HCEC 1CT (cell line): ENCODE data around the gene HRH2.
"Not testable (repeated sequence)": the region's sequence is repeated elsewhere in the genome, so short reads cannot be mapped to it uniquely, and the experiment has no call there.

Experiments
- DNase-seq: peaks from one replicate; pipeline ENCODE4 v3.0.0-alpha.2; 2017

HRH2 gene, protein sequence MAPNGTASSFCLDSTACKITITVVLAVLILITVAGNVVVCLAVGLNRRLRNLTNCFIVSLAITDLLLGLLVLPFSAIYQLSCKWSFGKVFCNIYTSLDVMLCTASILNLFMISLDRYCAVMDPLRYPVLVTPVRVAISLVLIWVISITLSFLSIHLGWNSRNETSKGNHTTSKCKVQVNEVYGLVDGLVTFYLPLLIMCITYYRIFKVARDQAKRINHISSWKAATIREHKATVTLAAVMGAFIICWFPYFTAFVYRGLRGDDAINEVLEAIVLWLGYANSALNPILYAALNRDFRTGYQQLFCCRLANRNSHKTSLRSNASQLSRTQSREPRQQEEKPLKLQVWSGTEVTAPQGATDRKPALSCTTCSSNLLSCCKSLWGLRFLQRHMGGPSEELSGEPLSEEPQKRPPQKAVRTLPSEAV

DNA sequence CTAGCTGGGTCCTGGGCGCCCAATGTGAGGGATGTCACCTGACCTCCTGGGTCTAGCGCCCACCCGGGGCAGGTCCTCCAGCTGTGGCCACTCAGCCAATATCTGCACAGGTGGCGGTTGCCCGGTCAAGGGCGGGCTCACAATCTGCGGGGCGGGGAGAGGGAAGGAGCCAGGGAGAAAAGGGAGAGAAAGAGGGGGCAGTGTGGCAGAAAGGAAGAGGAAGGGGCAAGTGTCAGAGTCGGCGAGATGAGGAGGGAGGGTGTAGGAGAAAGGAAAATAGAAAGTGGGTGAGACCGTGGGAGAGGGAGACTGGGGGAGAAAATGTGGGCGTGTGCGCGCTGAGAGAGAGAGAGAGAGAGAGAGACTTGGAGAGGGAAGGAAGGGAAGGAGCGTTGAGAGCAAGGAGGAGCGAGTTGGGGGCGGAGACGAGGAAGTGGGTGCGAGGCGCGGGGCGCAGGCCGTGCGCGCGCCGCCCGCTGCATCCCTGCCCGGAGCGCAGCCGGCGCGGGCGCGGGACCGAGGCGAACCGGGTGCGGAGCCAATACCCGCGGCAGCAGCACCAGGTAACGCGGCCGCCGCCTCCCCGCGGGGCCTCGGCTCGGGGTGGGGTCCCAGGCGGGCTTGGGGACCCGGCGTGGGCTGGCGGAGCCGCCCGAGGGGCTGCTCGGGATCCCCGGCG is at the start of gene HRH2:
TSS of gene HRH2 (plus strand) at position 479 of the 679 bp plus-strand sequence. CDS start 25,163 bp downstream, outside the sequence.
- no peak for DNase-seq

DNA sequence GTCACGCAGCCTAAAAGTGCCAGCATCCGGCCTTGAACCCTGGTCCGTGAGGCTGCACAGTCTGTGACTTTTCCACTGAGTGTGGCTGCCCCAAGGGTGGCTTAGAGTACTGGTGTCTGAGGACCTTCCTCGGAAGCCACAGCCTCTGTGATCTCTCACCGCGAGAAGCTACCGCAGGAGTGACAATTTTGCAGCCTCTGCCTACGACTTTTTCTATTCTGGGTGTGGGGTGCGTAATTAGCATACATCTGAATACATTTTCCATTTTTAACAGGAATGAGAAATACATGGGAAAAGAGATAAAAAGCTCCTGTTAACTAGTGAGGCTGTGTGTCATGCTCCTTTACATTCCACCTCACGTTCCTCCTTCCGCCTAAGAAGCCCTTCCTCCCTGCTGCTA is 48.3 kb upstream of the HRH2 start:
- DNase-seq: no peak

DNA sequence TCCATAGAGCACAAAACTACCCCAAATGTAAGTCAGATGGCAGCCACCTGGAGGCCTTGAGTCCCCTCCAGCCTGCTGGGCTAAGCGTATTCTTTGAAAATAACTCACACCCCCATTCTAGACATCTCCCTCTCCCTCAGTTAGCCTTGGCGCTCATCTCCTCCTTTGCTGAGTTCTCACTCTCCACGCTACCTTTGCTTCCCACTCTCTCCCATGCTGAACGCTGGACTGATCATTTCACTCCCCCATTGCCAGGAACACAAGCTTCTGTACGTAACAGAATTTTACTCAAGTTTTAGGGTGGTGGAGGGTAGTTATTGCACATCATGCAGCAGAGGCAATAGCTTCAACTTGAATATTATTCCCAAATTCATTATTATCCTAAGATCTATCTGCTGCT is 47.5 kb upstream of the HRH2 start:
- DNase-seq: no peak

DNA sequence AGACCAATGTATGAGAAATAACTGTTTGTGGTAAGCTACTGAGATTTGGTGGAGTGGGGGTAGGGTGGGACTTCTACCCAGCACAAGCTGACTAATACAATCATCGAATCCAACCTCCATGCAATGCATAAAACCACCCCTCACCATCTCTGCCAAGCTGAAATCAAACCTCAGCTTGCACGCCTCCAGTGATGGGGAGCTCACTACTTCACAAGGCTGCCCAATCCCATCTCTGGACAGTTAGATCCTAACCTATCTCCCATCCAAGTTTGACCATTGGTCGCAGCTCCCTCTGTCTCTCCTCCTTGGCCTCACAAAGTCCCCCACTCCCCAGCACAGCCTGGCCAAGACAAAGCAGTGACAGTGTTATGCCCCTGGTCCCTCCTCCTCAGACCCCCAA is 47.0 kb upstream of the HRH2 start:
- DNase-seq: no peak

DNA sequence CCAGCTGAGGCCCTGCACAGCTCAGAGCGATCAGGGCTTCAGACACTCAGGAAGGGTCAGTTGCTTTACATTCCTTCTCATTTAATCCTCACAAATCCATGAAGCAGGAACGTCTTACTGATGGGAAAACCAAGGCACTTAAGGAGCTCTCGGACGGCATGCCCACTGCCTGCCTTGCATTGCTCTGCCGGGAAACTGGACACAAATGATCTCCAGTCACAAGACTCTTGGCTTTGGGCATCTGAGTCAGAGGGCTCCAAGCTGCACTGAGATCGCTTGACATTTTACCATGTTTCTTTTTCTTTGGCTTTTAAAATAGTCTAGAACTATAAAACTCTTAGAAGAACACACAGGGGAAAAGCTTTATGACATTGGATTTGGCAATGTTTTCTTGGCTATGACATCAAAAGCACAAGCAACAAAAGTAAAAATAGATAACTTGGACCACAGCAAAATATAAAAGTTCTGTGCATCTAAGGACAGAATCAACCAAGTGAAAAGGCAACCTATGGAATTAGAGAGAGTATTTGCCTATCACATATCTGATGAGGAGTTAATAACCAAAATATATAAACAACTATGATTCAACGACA is 43.6 kb upstream of the HRH2 start:
- no peak for DNase-seq

DNA sequence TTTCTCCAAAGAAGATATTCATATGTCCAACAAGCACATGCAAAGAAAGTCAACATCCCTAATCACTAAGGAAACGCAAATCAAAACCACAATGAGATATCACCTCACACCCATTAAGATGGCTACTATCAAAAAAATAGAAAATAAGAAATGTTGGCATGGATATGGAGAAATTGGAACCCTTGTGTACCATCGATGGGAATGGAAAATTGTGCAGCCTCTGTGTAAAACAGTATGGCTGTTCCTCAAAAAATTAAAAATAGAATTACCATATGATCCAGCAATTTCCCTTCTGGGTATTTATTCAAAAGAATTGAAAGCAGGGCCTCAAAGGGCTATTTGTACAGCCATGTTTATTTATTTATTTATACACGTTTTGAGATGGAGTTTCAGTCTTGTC is 43.0 kb upstream of the HRH2 start:
- DNase-seq: no peak

DNA sequence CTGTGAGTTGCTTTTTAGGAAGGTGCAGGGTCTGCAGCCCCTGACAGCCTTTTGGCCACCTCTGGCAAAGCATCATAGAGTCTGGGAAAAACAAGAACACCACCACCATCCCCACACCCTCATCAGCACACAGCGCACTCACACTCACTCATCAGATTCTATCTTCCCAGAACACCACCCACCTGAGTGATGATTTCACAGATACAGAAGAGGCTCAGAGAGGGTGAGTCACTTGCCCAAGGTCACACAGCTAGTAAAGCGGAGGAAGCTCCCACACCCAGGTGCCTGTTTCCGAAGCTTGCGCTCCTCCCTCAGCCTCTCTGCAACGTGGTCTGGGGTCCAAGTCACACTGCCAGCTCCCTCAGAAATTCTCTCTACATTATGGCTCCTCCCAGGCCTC is 41.8 kb upstream of the HRH2 start:
- DNase-seq: no peak

DNA sequence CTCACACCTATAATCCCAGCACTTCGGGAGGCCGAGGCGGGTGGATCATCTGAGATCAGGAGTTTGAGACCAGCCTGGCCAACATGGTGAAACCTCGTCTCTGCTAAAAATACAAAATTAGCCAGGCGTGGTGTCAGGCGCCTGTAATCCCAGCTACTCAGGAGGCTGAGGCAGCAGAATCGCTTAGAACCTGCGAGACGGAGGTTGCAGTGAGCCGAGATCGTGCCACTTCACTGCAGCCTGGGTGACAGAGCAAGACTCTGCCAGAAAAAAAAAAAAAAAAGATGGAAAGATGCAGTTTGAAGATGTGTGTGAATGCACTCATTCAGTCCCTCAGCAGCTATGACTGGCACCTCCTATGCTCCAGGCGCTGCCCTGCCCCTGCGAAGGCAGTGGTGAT is 41.3 kb upstream of the HRH2 start:
- not testable (repeated sequence) for DNase-seq

DNA sequence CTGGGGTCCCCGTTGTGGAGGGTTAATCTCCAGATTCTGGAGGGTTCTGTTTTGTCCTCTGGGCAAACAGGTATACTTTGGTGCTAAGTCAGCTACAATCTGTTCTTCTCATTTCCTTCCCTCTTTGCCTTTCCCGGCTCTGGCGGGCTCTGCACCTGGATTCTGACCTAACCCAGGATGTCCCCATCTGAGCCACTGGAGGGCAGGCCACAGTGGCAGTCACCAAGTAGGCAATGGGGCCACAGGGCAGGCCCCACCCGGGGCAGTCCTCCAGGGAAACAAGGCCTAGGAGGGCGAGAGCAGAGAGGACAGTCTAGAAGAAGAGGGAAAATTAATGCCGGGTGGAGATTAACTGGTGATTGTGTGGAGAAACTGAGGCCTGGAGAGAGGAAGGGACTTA is 40.4 kb upstream of the HRH2 start:
- DNase-seq: no peak

DNA sequence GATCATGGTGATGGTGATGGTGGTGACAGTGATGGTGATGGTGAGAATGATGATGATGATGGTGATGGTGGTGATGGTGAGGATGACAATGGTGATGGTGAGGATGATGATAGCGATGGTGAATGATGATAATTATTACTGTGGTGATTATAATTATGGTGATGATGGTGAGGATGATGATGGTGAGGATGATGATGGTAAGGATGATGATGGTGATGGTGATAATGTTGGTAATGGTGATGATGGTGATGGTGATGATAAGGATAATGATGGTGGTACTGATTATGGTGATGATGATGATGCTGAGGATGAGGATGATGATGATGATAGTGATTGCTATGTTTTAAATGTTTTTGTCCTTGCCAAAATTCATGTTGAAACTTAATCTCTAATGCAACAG is 37.3 kb upstream of the HRH2 start:
- DNase-seq: no peak

DNA sequence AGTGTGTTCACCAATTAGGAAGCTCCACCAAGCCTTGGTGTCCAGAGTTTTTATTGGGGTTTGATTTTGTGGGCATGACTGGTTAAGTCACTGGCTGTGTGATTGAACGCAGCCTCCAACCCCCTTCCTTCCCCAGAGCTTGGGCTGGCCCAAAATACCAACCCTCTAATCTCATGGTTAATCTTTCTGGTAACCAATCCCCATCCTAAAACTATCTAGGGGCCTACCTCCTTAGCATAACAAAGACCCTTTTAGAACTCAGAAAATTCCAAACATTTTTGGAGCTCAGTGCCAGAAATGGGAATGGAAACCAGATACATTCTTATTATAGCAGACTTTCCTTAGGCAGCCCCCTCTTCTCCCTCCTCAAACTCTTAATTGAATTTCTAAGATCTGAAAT is 35.9 kb upstream of the HRH2 start:
- no peak for DNase-seq

DNA sequence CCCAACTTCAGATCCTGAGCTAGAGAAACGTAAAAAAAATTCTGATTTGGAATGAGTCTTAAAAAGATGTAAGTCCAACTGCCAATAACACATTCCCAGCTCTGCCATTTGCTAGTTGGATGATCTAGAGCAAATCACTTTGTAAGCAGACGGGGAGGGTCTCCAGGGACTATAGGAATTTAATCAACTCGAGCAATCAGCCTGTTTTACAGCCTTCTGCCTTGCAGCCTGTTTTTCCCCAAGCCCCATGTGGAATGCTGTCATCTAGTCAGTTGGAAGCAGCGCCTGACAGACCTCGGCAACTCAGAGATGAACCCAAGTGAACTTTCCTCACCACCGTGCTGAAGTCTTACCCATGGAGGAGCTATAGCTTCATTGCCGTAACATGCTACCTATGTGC is 34.8 kb upstream of the HRH2 start:
- no peak for DNase-seq

DNA sequence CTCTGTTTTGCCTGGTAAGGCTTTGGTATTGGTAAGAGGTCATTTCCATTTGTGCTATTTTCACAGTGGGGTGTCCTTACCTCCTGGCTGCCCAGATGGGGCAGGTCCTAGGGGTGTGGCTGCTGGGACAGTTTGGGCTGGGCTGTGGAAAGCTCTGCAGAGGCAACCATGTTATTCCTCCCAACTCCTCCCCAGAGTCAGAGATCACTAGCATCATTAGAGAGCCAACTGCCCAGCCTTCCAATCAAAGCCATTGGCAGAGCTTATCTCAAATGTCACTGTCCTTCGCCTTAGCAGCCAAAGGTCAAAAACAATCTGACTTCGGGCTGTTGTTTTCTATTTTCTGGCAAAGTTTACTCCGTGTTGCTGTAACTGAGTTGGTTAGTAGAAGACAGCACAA is 33.6 kb upstream of the HRH2 start:
- DNase-seq: no peak

DNA sequence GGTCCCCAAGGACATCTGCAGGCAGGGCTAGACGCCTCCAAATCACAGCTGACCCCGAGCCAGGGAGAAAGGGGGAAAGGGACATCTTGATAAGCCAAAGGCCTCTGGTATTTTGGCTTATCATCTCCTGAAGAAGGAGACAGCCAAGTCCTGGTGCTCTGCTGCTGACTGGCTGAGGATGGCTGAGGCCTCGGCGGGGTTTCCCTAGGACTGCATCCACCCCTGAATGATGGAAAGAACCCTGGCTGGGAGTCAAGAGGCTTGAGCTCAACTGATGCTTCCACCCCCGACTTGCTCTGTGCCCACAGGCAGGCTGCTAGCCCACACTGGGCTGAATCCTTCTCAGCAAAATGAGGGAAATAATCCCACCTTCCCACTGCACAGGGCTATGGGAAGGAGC is 30.9 kb upstream of the HRH2 start:
- no peak for DNase-seq

DNA sequence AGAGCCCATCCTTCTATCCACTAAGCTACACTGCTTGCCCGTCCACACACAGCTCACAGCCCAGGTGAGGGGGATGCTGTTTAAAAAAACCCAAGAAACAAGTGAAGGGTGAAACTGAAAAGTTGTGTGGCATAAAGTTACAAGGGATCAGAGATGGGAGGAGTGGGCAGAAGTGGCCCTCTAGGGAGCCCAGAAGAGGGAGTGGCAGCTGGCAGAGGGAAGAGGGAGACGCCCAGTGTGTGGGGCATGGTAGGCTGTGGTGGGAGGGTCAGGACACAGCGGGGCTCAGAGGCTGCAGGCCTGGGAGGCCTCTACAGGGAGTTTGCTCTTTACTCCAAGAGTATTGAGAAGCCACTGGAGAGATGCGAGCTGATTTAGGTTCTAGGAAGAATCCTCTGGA is 30.1 kb upstream of the HRH2 start:
- DNase-seq: no peak

DNA sequence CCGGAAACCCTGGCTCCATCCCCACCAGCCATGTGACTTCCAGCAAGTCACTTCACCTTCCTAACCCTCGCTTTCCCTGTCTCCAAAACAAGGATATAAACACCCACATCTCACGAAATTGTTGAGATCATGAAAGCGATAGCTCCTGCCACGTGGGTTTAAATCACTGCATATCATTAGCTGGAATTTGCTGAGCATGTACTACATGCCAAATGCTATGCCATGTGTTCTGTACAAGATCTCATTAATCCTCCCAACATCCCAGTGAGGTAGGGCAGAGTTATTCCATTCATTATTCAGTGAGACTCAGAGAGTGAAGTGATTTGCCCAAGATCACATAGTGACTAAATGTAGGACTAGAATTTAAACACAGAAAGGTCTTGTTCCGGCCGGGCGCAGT is 29.2 kb upstream of the HRH2 start:
- no peak for DNase-seq

DNA sequence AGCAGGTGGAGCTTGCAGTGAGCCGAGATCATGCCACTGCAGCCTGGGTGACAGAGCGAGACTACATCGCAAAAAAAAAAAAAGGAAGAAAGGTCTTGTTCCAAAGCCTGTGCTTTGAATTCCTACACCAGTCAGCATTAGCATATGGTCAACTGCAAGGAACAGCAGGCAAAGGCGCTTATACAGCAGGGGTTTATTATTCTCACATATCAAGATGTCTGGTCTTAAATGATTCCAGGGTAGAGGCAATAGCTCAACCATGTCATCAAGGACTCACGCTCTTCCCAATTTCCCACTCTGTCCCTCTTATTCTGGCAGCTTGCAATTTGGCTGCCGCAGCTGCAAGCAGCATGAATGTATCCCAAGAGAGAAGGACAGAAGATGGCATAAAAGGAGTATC is 28.6 kb upstream of the HRH2 start:
- no peak for DNase-seq

DNA sequence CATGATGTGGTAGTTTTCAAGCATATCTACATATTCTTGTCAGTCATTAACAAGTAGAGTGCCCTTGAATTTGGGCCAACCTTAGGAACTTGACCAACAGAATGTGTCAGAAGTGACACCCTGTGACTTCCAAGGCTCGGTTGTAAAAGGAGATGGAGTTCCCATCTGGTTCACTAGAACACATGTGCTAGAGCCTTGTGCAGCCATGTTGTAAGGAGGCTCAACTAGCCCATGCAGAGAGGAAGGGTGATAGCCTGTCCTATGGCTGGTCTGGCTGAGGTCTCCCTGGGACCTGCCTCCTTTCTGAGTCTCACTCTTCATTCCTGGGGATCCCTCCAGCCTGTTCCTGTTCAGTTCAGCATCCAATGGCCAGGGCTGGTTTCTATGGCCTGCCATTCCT is 28.1 kb upstream of the HRH2 start:
- DNase-seq: no peak

DNA sequence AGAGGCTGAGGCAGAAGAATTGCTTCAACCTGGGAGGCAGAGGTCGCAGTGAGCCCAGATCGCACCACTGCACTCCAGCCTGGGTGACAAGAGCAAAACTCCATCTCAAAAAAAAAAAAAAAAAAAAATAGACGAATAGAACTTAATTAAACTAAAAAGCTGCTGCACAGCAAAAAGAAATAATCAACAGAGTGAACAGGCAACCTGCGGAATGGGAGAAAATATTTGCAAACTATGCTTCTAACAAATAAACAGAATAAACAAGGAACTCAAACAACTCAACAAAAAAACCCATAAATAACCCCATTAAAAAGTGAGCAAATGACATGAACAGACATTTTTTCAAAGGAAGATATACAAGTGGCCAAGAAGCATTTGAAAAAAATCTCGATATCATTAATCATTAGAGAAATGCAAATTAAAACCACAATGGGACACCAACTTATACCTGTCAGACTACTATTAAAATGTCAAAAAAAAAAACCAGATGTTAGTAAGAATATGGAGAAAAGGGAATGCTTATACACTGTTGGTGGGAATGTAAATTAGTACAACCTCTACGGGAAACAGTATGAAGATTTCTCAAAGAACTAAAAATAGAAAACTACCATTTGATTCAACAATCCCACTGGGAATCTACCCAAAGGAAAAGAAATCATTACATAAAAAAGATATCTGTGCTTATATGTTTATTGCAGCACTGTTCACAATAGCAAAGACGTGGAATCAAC is 21.9 kb upstream of the HRH2 start:
- DNase-seq: no peak

DNA sequence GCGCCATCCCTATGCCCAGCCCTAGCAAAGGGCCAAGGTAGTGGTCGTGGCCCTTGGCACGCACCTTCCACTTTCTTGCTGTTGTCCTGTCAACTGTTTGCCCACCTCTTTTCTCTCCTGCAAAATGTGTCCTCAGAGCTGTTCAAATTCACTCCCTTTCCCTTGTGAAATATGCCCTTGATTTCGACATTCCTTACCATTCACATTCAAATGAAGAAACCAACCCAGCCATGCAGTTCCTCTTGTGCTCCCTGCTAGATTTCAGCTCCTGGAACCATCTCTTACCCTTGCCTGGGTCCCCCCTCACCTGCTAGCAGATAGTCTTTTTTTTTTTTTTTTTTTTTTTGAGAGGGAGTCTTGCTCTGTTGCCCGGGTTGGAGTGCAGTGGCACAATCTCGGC is 19.6 kb upstream of the HRH2 start:
- DNase-seq: no peak

DNA sequence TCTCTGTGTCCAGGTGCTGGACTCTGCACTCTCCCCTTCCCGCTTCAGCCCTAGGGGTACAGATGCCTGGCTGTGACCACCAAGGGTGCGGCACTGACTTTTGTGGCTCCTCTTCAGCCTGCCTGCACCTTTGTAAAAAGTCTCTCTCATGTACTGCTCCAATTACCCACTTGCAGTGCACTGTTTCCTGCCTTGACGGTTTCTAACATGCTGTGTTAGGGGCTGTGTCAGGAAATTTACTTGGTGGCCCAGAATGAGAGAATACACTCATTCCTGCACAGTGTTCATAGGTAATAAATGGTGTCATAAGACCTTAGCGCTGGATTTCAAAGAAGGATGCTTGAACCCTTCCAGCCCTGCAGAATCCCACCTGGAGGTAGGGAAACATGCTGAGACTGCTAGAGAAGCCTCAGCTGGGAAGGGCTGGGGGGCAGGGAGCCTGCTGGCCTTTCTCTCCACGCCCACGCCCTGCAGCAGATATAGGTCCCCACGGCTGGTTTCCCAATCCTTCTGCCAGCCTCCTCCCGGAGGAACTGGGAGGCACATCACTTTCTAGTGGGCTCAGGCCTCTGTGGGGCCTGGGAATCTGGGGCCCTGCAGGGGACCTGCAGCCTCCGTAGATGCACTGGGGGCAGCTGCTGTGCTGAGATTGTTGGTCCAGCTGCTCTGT is 17.6 kb upstream of the HRH2 start:
- DNase-seq: no peak

DNA sequence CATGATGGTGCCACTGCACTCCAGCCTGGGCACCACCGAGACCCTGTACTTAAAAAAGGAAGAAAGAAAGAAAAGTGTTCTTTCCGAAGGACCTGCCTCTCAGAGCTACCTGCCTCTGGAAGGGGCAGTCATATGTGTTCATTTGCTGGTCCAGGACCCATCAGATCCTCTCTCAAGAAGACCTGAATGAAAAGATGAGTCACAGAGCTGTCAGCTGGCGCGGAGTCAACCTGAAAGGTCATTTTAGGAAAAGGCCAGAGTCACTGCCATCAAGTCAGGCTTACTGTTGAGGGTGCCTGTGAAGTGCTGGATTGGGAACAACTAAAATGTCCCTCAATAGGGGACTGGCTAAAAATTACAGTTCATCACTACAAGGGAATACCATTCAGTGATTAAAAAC is 14.9 kb upstream of the HRH2 start:
- no peak for DNase-seq

DNA sequence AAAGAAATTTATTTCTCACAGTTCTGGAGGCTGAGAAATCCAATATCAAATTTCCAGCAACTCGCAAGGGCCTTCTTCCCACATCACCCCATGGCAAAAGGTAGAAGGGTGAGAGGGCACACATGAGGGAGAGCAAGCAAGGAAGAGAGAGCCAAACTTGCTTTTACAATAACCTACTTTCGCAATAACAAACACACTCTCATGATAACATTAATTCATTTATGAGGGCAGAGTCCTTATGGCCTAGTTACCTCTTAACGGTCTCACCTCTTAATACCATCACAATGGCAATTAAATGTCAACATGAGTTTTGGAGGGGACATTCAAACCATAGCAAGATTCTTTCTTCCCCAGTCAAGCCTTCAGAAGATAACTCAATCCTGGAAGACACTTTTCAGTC is 11.6 kb upstream of the HRH2 start:
- no peak for DNase-seq
